SK-N-SH treated with all-trans-retinoic acid at 6 μM for 48 hours (cell line): Measurements from ENCODE around the gene CUBN.
A peak's percentile ranks its signal among the peaks of the same experiment; 100 is the strongest.

Experiments used
- ATAC-seq: fragments of 200-7000 bp; cut with Tn5 transposase; 3 replicates; pipeline ENCODE4 v1.9.1; 2020; ENCODE audit warnings: mild to moderate bottlenecking, moderate library complexity
- ARNTL ChIP-seq: fragments of 450-650 bp; formaldehyde crosslinking; IDR thresholded peaks from 2 replicates; pipeline ENCODE4 v1.5.0; 2020; ENCODE audit warnings: low read depth, mild to moderate bottlenecking, moderate library complexity, borderline replicate concordance
- BACH2 ChIP-seq: fragments of 250-450 bp; sonication (Bioruptor Pico); IDR thresholded peaks from 2 replicates; pipeline ENCODE4 v1.9.0; 2021; ENCODE audit warnings: mild to moderate bottlenecking, borderline replicate concordance
- CSDC2 ChIP-seq: fragments of 250-450 bp; sonication (Bioruptor Pico); IDR thresholded peaks from 2 replicates; pipeline ENCODE4 v1.5.0; 2020; ENCODE audit warnings: mild to moderate bottlenecking, moderate library complexity
- ESRRG ChIP-seq: fragments of 250-450 bp; sonication (Bioruptor Pico); IDR thresholded peaks from 2 replicates; pipeline ENCODE4 v1.6.1; 2021; ENCODE audit warnings: mild to moderate bottlenecking
- GLIS3 ChIP-seq: fragments of 250-450 bp; sonication (Bioruptor Pico); IDR thresholded peaks from 2 replicates; pipeline ENCODE4 v1.5.0; 2020; ENCODE audit warnings: mild to moderate bottlenecking, moderate library complexity
- ISL1 ChIP-seq: fragments of 250-450 bp; sonication (Bioruptor Pico); IDR thresholded peaks from 2 replicates; pipeline ENCODE4 v2.1.2; 2022; ENCODE audit warnings: mild to moderate bottlenecking, moderate library complexity
- OSR1 ChIP-seq: fragments of 250-450 bp; sonication (Bioruptor Pico); IDR thresholded peaks from 2 replicates; pipeline ENCODE4 v1.8.0; 2022; ENCODE audit warnings: moderate library complexity, mild to moderate bottlenecking, inconsistent platforms
- PPARA ChIP-seq: fragments of 250-450 bp; sonication (Bioruptor Pico); IDR thresholded peaks from 2 replicates; pipeline ENCODE4 v1.5.0; 2020; ENCODE audit warnings: mild to moderate bottlenecking, borderline replicate concordance
- RARB ChIP-seq: fragments of 250-450 bp; sonication (Bioruptor Pico); IDR thresholded peaks from 2 replicates; pipeline ENCODE4 v1.8.0; 2021; ENCODE audit warnings: mild to moderate bottlenecking, moderate library complexity
- SNAI2 ChIP-seq: fragments of 250-450 bp; sonication (Bioruptor Pico); IDR thresholded peaks from 2 replicates; pipeline ENCODE4 v1.5.0; 2020; ENCODE audit warnings: mild to moderate bottlenecking, moderate library complexity
- TCF4 ChIP-seq: fragments of 250-450 bp; sonication (Bioruptor Pico); IDR thresholded peaks from 2 replicates; pipeline ENCODE4 v1.8.0; 2021; ENCODE audit warnings: mild to moderate bottlenecking, moderate library complexity, borderline replicate concordance
- TOX ChIP-seq: fragments of 250-450 bp; sonication (Bioruptor Pico); IDR thresholded peaks from 2 replicates; pipeline ENCODE4 v1.8.0; 2021; ENCODE audit warnings: mild to moderate bottlenecking, moderate library complexity, borderline replicate concordance
- ZC3H10 ChIP-seq: fragments of 250-450 bp; sonication (Bioruptor Pico); IDR thresholded peaks from 2 replicates; pipeline ENCODE4 v1.5.1; 2021; ENCODE audit warnings: mild to moderate bottlenecking, moderate library complexity
- ZFP3 ChIP-seq: fragments of 250-450 bp; sonication (Bioruptor Pico); IDR thresholded peaks from 2 replicates; pipeline ENCODE4 v1.5.0; 2020; ENCODE audit warnings: mild to moderate bottlenecking, moderate library complexity
- ZFP30 ChIP-seq: fragments of 450-650 bp; formaldehyde crosslinking; IDR thresholded peaks from 2 replicates; pipeline ENCODE4 v1.5.0; 2022; ENCODE audit warnings: mild to moderate bottlenecking, moderate library complexity
- ZNF565 ChIP-seq: fragments of 450-650 bp; formaldehyde crosslinking; conservative IDR thresholded peaks from 2 replicates; pipeline ENCODE4 v1.5.0; 2020; ENCODE audit warnings: low read depth, mild to moderate bottlenecking, moderate library complexity
- ZNF70 ChIP-seq: fragments of 450-650 bp; formaldehyde crosslinking; IDR thresholded peaks from 2 replicates; pipeline ENCODE4 v1.5.0; 2020; ENCODE audit warnings: mild to moderate bottlenecking, moderate library complexity
- ZNF8 ChIP-seq: fragments of 450-650 bp; formaldehyde crosslinking; IDR thresholded peaks from 2 replicates; pipeline ENCODE4 v1.5.0; 2020; ENCODE audit warnings: mild to moderate bottlenecking, moderate library complexity
- TF ChIP-seq, protein P1 (sequence below): fragments of 250-450 bp; sonication (Bioruptor Pico); IDR thresholded peaks from 2 replicates; pipeline ENCODE4 v1.5.1; 2021; ENCODE audit warnings: mild to moderate bottlenecking, moderate library complexity
- TF ChIP-seq, protein P2 (sequence below): fragments of 250-450 bp; sonication (Bioruptor Pico); IDR thresholded peaks from 2 replicates; pipeline ENCODE4 v1.8.0; 2021; ENCODE audit warnings: low read depth, mild to moderate bottlenecking, moderate library complexity, borderline replicate concordance
- TF ChIP-seq, protein P3 (sequence below): fragments of 250-450 bp; sonication (Bioruptor Pico); IDR thresholded peaks from 2 replicates; pipeline ENCODE4 v1.5.0; 2020; ENCODE audit warnings: mild to moderate bottlenecking, moderate library complexity

Gene CUBN

DNA sequence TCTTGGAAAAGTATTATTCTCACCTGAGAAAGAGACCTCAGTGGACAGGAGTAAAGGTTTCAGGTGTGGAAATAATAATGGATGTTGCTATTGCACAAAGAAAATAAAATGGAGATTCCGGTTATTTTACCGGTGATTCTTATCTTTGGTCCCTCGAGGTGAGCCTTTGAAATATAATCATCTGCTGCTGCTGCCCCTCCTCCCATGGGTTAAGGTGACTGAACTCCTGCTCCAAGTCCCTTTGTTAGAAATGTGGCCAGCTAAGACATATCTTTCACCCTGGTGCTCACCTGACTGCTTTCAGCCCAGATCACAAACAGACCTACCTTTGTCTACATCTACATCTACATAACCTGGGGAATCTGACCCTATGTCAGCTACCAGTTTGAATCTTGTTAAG, 5.7 kb downstream of the CUBN start:
- ATAC-seq, result no peak
- no peak for TF ChIP-seq ZNF8 (CRISPR knock-in tag)
- no peak for TF ChIP-seq SNAI2 (CRISPR knock-in tag)
- no peak for TF ChIP-seq BACH2 (CRISPR knock-in tag)
- TF ChIP-seq, protein P1, sequence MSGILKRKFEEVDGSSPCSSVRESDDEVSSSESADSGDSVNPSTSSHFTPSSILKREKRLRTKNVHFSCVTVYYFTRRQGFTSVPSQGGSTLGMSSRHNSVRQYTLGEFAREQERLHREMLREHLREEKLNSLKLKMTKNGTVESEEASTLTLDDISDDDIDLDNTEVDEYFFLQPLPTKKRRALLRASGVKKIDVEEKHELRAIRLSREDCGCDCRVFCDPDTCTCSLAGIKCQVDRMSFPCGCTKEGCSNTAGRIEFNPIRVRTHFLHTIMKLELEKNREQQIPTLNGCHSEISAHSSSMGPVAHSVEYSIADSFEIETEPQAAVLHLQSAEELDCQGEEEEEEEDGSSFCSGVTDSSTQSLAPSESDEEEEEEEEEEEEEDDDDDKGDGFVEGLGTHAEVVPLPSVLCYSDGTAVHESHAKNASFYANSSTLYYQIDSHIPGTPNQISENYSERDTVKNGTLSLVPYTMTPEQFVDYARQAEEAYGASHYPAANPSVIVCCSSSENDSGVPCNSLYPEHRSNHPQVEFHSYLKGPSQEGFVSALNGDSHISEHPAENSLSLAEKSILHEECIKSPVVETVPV, result no peak
- TF ChIP-seq PPARA (CRISPR knock-in tag), result no peak
- TF ChIP-seq ZNF565 (CRISPR knock-in tag), result no peak
- TF ChIP-seq ZNF70 (CRISPR knock-in tag), result no peak
- no peak for TF ChIP-seq ARNTL
- no peak for TF ChIP-seq TCF4 (CRISPR knock-in tag)
- no peak for TF ChIP-seq ESRRG (CRISPR knock-in tag)
- TF ChIP-seq, protein P2, sequence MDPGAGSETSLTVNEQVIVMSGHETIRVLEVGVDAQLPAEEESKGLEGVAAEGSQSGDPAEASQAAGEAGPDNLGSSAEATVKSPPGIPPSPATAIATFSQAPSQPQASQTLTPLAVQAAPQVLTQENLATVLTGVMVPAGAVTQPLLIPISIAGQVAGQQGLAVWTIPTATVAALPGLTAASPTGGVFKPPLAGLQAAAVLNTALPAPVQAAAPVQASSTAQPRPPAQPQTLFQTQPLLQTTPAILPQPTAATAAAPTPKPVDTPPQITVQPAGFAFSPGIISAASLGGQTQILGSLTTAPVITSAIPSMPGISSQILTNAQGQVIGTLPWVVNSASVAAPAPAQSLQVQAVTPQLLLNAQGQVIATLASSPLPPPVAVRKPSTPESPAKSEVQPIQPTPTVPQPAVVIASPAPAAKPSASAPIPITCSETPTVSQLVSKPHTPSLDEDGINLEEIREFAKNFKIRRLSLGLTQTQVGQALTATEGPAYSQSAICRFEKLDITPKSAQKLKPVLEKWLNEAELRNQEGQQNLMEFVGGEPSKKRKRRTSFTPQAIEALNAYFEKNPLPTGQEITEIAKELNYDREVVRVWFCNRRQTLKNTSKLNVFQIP (CRISPR knock-in tag), result no peak

DNA sequence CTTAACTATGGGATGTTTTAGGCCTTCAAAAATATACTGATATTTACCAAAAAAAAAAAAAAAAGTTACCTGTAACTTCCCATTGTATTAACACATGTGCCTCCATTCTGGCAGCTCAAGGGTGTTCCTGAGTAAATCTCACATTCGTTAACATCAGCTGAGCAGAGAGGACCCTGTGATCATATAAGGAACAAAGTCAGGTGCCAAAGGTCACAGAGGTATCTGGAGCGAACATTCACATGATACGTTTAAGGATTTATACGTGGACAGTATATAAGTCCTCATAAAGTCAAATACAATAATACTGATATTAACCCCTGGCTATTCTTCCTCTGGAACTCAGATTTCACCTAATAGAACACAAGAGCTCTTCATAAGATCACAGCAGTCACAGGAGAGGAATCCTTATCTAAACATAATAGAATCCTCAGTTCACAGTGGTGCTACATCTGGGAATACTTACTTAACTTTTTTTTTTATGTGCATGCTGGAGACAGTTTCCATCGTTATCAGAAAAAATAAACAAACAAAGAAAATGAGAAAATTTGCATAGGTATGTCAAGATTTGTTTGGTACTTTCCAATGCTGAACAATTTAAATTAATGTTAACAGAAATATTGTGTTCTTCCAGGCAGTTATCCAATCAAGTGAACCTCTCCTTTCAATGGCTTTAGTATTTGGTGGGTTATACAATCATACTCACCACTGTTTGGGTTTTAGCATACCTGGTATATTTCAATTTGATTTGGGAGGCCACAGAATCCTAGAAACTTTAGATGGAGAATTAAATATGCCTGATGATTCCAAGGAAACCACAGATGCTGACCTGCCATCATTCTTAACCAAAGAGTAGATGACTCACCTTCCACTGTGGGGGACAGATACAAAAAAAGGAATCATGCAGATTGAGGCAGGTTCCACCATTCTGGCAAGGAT, 6.6 kb downstream of the CUBN start:
- peak; percentile 90 for ATAC-seq
- TF ChIP-seq ZC3H10 (CRISPR knock-in tag), result no peak
- no peak for TF ChIP-seq SNAI2 (CRISPR knock-in tag)
- TF ChIP-seq GLIS3 (CRISPR knock-in tag), result no peak
- no peak for TF ChIP-seq ZNF565 (CRISPR knock-in tag)
- TF ChIP-seq ARNTL, result no peak

DNA sequence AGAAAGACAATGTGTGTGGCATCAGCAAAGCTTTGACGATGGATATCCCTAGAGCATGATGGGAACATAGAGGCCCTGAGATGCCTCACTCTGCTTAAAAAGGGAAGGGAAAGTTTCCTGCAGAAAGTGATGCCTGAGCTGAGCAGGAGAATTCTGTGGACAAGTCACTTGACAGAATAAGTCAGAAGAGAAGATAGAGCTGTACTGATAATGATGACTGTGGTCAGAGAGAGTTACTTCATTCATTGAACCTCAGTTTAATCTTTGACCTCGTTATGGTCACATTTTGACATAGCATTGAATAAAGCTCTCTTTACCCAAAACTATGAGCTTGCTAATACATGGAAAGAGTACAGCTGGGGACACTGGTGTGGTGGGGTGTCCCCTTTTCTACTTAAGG, 7.6 kb downstream of the CUBN start:
- no peak for ATAC-seq
- no peak for TF ChIP-seq ZC3H10 (CRISPR knock-in tag)
- no peak for TF ChIP-seq SNAI2 (CRISPR knock-in tag)
- TF ChIP-seq TCF4 (CRISPR knock-in tag), result no peak
- TF ChIP-seq ISL1, result no peak
- no peak for TF ChIP-seq GLIS3 (CRISPR knock-in tag)
- no peak for TF ChIP-seq PPARA (CRISPR knock-in tag)
- TF ChIP-seq RARB, result no peak
- TF ChIP-seq ARNTL, result no peak
- TF ChIP-seq CSDC2 (CRISPR knock-in tag), result no peak
- TF ChIP-seq ZFP3 (CRISPR knock-in tag), result no peak
- no peak for TF ChIP-seq TOX
- TF ChIP-seq, protein P3, sequence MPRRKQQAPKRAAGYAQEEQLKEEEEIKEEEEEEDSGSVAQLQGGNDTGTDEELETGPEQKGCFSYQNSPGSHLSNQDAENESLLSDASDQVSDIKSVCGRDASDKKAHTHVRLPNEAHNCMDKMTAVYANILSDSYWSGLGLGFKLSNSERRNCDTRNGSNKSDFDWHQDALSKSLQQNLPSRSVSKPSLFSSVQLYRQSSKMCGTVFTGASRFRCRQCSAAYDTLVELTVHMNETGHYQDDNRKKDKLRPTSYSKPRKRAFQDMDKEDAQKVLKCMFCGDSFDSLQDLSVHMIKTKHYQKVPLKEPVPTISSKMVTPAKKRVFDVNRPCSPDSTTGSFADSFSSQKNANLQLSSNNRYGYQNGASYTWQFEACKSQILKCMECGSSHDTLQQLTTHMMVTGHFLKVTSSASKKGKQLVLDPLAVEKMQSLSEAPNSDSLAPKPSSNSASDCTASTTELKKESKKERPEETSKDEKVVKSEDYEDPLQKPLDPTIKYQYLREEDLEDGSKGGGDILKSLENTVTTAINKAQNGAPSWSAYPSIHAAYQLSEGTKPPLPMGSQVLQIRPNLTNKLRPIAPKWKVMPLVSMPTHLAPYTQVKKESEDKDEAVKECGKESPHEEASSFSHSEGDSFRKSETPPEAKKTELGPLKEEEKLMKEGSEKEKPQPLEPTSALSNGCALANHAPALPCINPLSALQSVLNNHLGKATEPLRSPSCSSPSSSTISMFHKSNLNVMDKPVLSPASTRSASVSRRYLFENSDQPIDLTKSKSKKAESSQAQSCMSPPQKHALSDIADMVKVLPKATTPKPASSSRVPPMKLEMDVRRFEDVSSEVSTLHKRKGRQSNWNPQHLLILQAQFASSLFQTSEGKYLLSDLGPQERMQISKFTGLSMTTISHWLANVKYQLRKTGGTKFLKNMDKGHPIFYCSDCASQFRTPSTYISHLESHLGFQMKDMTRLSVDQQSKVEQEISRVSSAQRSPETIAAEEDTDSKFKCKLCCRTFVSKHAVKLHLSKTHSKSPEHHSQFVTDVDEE (CRISPR knock-in tag), result no peak
- no peak for TF ChIP-seq OSR1 (CRISPR knock-in tag)
- no peak for TF ChIP-seq ZNF565 (CRISPR knock-in tag)
- TF ChIP-seq ZNF70 (CRISPR knock-in tag), result no peak
- TF ChIP-seq, all 23 proteins: peak for 0

DNA sequence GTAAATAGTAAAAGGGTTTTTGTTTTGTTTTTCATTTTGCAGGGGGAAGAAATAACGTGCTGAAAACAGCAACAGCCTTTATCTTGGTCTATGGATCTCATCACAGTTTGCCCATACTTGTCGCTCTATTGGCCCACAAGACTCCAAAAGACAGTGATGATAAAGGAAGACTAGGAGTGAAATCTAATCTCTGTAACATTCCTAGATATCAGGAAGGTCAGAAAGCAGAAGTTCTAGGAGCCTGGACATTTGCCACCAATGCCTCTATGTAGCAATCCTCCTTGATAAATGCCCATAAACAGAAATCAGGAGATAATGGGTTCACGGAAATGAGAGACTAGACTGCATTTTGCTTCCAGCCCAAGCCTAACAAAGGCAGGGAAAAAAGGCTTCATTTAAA, 8.9 kb downstream of the CUBN start:
- ATAC-seq, result no peak
- no peak for TF ChIP-seq ZNF8 (CRISPR knock-in tag)
- TF ChIP-seq ISL1, result no peak
- no peak for TF ChIP-seq RARB
- TF ChIP-seq ARNTL, result no peak
- no peak for TF ChIP-seq ZFP30 (CRISPR knock-in tag)
- no peak for TF ChIP-seq PPARA (CRISPR knock-in tag)
- no peak for TF ChIP-seq ZFP3 (CRISPR knock-in tag)
- no peak for TF ChIP-seq ESRRG (CRISPR knock-in tag)
- TF ChIP-seq SNAI2 (CRISPR knock-in tag), result no peak
- no peak for TF ChIP-seq ZNF565 (CRISPR knock-in tag)
- no peak for TF ChIP-seq TCF4 (CRISPR knock-in tag)
- no peak for TF ChIP-seq ZC3H10 (CRISPR knock-in tag)
- TF ChIP-seq, protein P1, result no peak
- no peak for TF ChIP-seq TOX
- TF ChIP-seq, all 23 proteins: peak for 0
